A375 (cell line): ENCODE measurements around the gene IMMP1L. TPM values are rescaled to one million over a fixed set of nuclear protein-coding genes. Genes with fewer than 3 reads are reported as not detected.

ENCODE experiments used
- total RNA-seq: library from RNA; depleted of rRNA; stranded (reverse); fragments of >200 nt; shearing (Covaris generic); gene quantifications from 2 replicates; pipeline ENCODE4 v1.2.3, GENCODE V29; 2014; rRNA removed

The IMMP1L gene, protein sequence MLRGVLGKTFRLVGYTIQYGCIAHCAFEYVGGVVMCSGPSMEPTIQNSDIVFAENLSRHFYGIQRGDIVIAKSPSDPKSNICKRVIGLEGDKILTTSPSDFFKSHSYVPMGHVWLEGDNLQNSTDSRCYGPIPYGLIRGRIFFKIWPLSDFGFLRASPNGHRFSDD
- total RNA-seq: 21.9 and 36.3 TPM in 2 replicates

DNA sequence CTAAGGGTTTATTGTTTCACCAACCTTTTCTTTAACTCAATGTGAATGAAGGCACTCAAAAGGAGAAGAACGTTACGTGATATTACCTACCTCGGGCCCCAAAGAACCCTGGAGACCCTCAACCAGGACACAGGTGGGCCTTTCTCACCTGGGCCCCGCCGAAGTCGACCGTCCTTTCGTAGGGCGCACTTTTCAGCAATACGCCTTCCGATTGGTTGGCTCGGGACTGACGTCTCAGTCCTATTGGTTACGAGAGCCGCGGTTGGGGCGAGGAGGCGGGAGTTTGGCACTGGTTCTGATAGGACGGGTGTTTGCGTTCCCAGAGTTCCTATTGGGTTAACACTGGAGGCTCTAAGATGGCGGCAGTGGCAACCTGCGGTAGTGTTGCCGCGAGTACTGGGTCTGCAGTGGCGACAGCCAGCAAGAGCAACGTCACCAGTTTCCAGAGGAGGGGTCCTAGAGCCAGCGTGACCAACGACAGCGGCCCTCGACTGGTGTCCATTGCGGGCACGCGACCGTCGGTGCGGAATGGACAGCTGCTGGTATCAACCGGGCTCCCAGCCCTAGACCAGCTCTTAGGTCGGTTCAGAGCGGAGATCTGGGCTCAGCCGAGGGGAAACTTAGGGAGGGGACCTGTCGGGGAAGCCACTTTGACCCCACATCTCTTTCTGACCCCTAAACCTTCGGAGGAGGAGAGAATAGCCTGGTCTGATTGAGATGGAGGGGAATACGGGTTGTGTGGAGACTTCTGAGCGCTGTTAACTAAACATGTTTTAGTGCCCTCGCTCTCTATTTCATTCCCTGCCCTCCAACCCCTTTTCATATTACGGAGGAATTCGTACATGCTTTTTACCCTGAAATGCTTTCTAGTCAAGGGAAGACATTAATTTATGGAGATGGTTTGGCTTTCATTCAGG, at the start of gene IMMP1L, which contains the start of gene ELP4:
Gene IMMP1L (minus strand): TSS at position 194 of the 917 bp plus-strand sequence. CDS start 46,346 bp downstream, outside the sequence.
Gene ELP4 (plus strand): TSS at position 339 of the 917 bp plus-strand sequence. CDS start 18 bp downstream, at position 357.

Other genes starting within 250 kb of the IMMP1L start
- gene DCDC1, start 139.9 kb downstream of the IMMP1L start, total RNA-seq: not detected in 2 replicates
- gene DNAJC24, start 139.8 kb downstream of the IMMP1L start, total RNA-seq: 16.3 and 17.9 TPM in 2 replicates
- gene ELP4, start 145 bp upstream of the IMMP1L start, total RNA-seq: 17.7 and 17.9 TPM in 2 replicates